Gastroesophageal sphincter (tissue), 2 donors: ENCODE data around the gene ADD1.

Source experiments
- POLR2A ChIP-seq, 2 donors: fragments of 450-650 bp; IDR thresholded peaks; one replicate each; pipeline ENCODE4 v1.6.1; 2017; ENCODE audit warnings: antibody characterized with exemption in 2 of 2, mild to moderate bottlenecking in 2 of 2, moderate library complexity in 1 of 2
- POLR2AphosphoS5 ChIP-seq: sonication (generic); formaldehyde crosslinking; IDR thresholded peaks from one replicate; pipeline ENCODE4 v1.6.1; 2017; ENCODE audit warnings: antibody characterized with exemption

DNA sequence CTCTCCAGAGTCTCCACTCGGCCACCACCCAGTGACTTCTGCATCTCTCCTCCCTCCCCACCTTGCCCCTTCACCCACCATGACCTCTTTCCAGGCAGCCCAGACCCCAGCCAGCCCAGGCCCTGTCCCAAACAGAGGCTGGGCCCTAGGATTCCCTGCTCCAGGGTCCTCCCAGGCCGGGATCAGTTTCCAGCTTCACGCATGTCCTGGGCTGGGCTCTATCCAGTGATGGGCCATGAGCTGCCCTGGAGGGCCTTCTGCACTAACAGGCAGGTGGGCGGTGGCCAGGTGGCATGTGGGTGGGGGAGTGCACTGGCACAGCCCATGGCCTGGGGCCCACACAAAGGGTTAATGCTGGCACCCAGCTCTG lies 20.4 kb upstream of the ADD1 start:
- TF ChIP-seq POLR2A (IDR thresholded peaks at IDR 0.05) = no peak
- TF ChIP-seq POLR2AphosphoS5 = no peak
